Activated gamma-delta T cell treated with anti-CD3 and anti-CD28 coated beads, Interleukin-2, amount 50 U/mL, for 16 hours (primary cell): ENCODE data around the gene ABHD16B.
A peak's percentile ranks its signal among the peaks of the same experiment; 100 is the strongest.

Experiments used
- DNase-seq: peaks from one replicate; pipeline ENCODE4 v3.0.0-alpha.2; 2020; ENCODE audit warnings: low read depth

Gene ABHD16B

GRCh38 chr20:63895952-63896263 lies 34.6 kb downstream of the ABHD16B start:
- no peak for DNase-seq

GRCh38 chr20:63896264-63897105 lies 35.2 kb downstream of the ABHD16B start:
- peak; percentile 7 for DNase-seq

- DNase-seq, result no peak
These were observed 36.8 kb downstream of the ABHD16B start for GRCh38 chr20:63897978-63898561.

- DNase-seq, result no peak
These were observed 37.7 kb downstream of the ABHD16B start for GRCh38 chr20:63898882-63899558.

DNA sequence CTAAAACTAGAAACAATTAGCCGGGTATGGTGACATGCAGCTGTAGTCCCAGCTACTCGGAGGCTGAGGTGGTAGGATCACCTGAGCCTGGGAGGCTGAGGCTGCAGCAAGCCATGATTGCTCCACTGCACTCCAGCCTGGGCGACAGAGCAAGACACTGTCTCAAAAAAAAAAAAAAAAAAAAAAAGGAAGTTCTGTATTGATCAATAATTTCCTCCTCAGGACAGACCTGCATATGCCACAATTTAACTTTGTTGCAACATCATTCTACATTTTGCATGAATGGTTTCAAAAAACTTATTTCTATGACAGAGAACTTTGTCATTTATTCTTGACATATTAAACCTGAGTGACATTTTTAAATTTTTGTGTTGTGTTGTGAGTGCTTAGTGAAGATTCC lies 39.1 kb downstream of the ABHD16B start:
- DNase-seq, result no peak

GRCh38 chr20:63903796-63904561 lies 42.7 kb downstream of the ABHD16B start:
- DNase-seq, result no peak

DNA sequence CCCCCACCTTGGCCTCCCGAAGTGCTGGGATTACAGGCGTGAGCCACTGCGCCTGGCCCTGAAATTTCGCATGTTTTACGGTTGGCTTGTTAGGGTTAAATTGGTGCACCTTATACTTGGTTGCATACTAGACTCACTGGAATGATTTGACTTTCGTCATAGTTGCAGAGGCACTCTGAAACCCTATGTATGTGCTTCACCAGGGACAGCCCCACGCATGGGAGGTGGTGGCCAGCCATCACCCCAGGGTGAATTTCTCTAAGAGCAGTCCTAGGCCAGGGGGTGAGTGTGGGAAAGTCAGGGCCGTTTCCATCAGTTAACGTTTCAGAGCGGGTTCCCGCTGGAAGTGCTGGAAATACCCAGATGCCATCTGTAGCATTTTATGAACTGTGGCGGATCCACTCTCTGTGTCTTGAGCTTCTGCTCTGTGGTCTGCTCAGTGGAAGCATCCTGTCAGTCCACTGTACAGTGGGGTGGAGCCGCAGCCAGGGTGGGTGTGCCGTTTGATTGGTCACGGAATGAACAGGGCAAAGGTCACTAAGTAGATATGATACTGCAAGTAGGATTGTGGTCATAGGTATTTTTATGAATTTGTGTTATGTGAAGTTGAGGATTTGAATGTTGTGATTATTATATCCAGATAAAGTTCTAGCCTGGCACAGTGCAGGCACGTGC lies 46.8 kb downstream of the ABHD16B start:
- no peak for DNase-seq

GRCh38 chr20:63911176-63911575 lies 49.9 kb downstream of the ABHD16B start:
- no peak for DNase-seq
